GM10266 (cell line): Measurements from ENCODE around the gene BRF1.

Experiments used
- DNase-seq: peaks from one replicate; pipeline ENCODE4 v3.0.0; 2012; ENCODE audit errors: extremely low spot score
- CTCF ChIP-seq: IDR thresholded peaks from 2 replicates; pipeline ENCODE4 v1.5.1; 2012; ENCODE audit warnings: mild to moderate bottlenecking, low read depth; ENCODE audit not compliant: control insufficient read depth, insufficient read depth; ENCODE audit errors: missing control alignments

Gene BRF1

GRCh38 chr14:105227346-105227745 lies 73.5 kb downstream of the BRF1 start:
- TF ChIP-seq CTCF, result no peak
- DNase-seq, result no peak

- DNase-seq, result no peak
- TF ChIP-seq CTCF, result no peak
Observed at GRCh38 chr14:105226198-105226597, 74.6 kb downstream of the BRF1 start.

- no peak for TF ChIP-seq CTCF
- no peak for DNase-seq
Observed at GRCh38 chr14:105224845-105225570, 75.8 kb downstream of the BRF1 start.

- no peak for DNase-seq
- no peak for TF ChIP-seq CTCF
Observed at GRCh38 chr14:105223770-105224544, 76.8 kb downstream of the BRF1 start.

- no peak for TF ChIP-seq CTCF
- no peak for DNase-seq
Observed at GRCh38 chr14:105223260-105223659, 77.5 kb downstream of the BRF1 start.

- TF ChIP-seq CTCF, result no peak
- no peak for DNase-seq
Observed at GRCh38 chr14:105221598-105222178, 79.1 kb downstream of the BRF1 start.
